H9 (cell line): ENCODE measurements around the gene PTTG1IP. TPM values are rescaled to one million over a fixed set of nuclear protein-coding genes. Genes with fewer than 3 reads are reported as not detected.

Experiments
- DNase-seq: peaks from one replicate; pipeline ENCODE4 v3.0.0-alpha.2; 2017
- H2AFZ ChIP-seq: one replicate; pipeline ENCODE4 v1.6.1; 2013; ENCODE audit warnings: mild to moderate bottlenecking, low read length, control low read depth, moderate library complexity
- H2AK5ac ChIP-seq: 2 replicates; pipeline ENCODE4 v1.6.1; 2013; ENCODE audit warnings: low read length, control low read depth, mixed read lengths; ENCODE audit not compliant: insufficient read length
- H2BK120ac ChIP-seq: one replicate; pipeline ENCODE4 v1.6.1; 2013; ENCODE audit warnings: low read depth, mild to moderate bottlenecking, low read length, control low read depth, inconsistent platforms; ENCODE audit not compliant: poor library complexity, severe bottlenecking
- H2BK12ac ChIP-seq: 2 replicates; pipeline ENCODE4 v1.6.1; 2013; ENCODE audit warnings: low read length, control low read depth, mixed read lengths, low read depth; ENCODE audit not compliant: insufficient read length
- H2BK15ac ChIP-seq: 2 replicates; pipeline ENCODE4 v1.6.1; 2013; ENCODE audit warnings: low read depth, low read length, control low read depth
- H2BK20ac ChIP-seq: one replicate; pipeline ENCODE4 v1.6.1; 2013; ENCODE audit warnings: low read depth, mild to moderate bottlenecking, low read length, control low read depth, inconsistent platforms; ENCODE audit not compliant: poor library complexity, severe bottlenecking
- H2BK5ac ChIP-seq: 2 replicates; pipeline ENCODE4 v1.6.1; 2013; ENCODE audit warnings: low read length, control low read depth, mixed read lengths; ENCODE audit not compliant: insufficient read length
- H3K14ac ChIP-seq: 2 replicates; pipeline ENCODE4 v1.6.1; 2013; ENCODE audit warnings: low read length, control low read depth; ENCODE audit not compliant: insufficient read depth
- H3K18ac ChIP-seq: 2 replicates; pipeline ENCODE4 v1.6.1; 2013; ENCODE audit warnings: low read depth, mild to moderate bottlenecking, mixed read lengths, low read length, control low read depth; ENCODE audit not compliant: insufficient read length
- H3K23ac ChIP-seq: 2 replicates; pipeline ENCODE4 v1.6.1; 2013; ENCODE audit warnings: low read length, control low read depth, mixed read lengths, low read depth; ENCODE audit not compliant: insufficient read length
- H3K23me2 ChIP-seq: 2 replicates; pipeline ENCODE4 v1.6.1; 2013; ENCODE audit warnings: low read depth, mild to moderate bottlenecking, mixed read lengths, low read length, control low read depth; ENCODE audit not compliant: insufficient read length, poor library complexity, severe bottlenecking
- H3K27ac ChIP-seq: 2 replicates; pipeline ENCODE4 v1.5.1; 2013; ENCODE audit warnings: low read length, control low read depth, mixed read lengths, low read depth; ENCODE audit not compliant: insufficient read length
- H3K27me3 ChIP-seq: 2 replicates; pipeline ENCODE4 v1.6.1; 2013; ENCODE audit warnings: low read length, control low read depth, inconsistent platforms; ENCODE audit not compliant: insufficient read depth
- H3K4ac ChIP-seq: 2 replicates; pipeline ENCODE4 v1.6.1; 2013; ENCODE audit warnings: low read depth, mild to moderate bottlenecking, control low read depth, inconsistent platforms, low read length, moderate library complexity
- H3K4me1 ChIP-seq: 2 replicates; pipeline ENCODE4 v1.6.1; 2013; ENCODE audit warnings: low read length, control low read depth, inconsistent platforms; ENCODE audit not compliant: insufficient read depth
- H3K4me2 ChIP-seq: 2 replicates; pipeline ENCODE4 v1.6.1; 2013; ENCODE audit warnings: low read length, control low read depth, mixed read lengths; ENCODE audit not compliant: insufficient read length, insufficient read depth
- H3K56ac ChIP-seq: 2 replicates; pipeline ENCODE4 v1.6.1; 2013; ENCODE audit warnings: low read depth, mild to moderate bottlenecking, mixed read lengths, low read length, control low read depth; ENCODE audit not compliant: insufficient read length
- H3K79me1 ChIP-seq: 2 replicates; pipeline ENCODE4 v1.6.1; 2013; ENCODE audit warnings: low read depth, mild to moderate bottlenecking, moderate library complexity, low read length, control low read depth, inconsistent platforms; ENCODE audit not compliant: insufficient read depth, poor library complexity, severe bottlenecking
- H3K79me2 ChIP-seq: 2 replicates; pipeline ENCODE4 v1.6.1; 2013; ENCODE audit warnings: low read length, control low read depth, inconsistent platforms; ENCODE audit not compliant: insufficient read depth
- H3K9ac ChIP-seq: 2 replicates; pipeline ENCODE4 v1.6.1; 2013; ENCODE audit warnings: low read length, control low read depth, mixed read lengths; ENCODE audit not compliant: insufficient read length; ENCODE audit errors: extremely low read depth
- H3K9me3 ChIP-seq: one replicate; pipeline ENCODE4 v1.6.1; 2013; ENCODE audit warnings: low read depth, low read length, inconsistent platforms; ENCODE audit not compliant: control insufficient read depth
- H3T11ph ChIP-seq: one replicate; pipeline ENCODE4 v1.6.1; 2013; ENCODE audit warnings: mild to moderate bottlenecking, low read length, control low read depth, inconsistent platforms
- H4K20me1 ChIP-seq: one replicate; pipeline ENCODE4 v1.6.1; 2013; ENCODE audit not compliant: control insufficient read depth, insufficient read length, insufficient read depth
- H4K5ac ChIP-seq: 2 replicates; pipeline ENCODE4 v1.6.1; 2013; ENCODE audit warnings: low read depth, mild to moderate bottlenecking, mixed read lengths, low read length, control low read depth; ENCODE audit not compliant: insufficient read length
- H4K8ac ChIP-seq: replicated peaks from 2 replicates; pipeline ENCODE4 v1.6.1; 2013; ENCODE audit warnings: low read length, control low read depth, mixed read lengths, low read depth; ENCODE audit not compliant: insufficient read length
- H4K91ac ChIP-seq: 2 replicates; pipeline ENCODE4 v1.6.1; 2013; ENCODE audit warnings: low read depth, mild to moderate bottlenecking, moderate library complexity, mixed read lengths, low read length, control low read depth; ENCODE audit not compliant: insufficient read length
- H3K27ac Mint-ChIP-seq, 3 experiments: 2 replicates in 2 of 3; 3 replicates in 1 of 3; pipeline ENCODE4 v1.8.0; 2020 to 2021; ENCODE audit warnings: mixed read lengths in 3 of 3, mild to moderate bottlenecking in 1 of 3, moderate library complexity in 1 of 3
- H3K27me3 Mint-ChIP-seq: 2 replicates; pipeline ENCODE4 v1.8.0; 2021; ENCODE audit warnings: low read depth, mild to moderate bottlenecking, moderate library complexity, mixed read lengths
- H3K36me3 Mint-ChIP-seq, 3 experiments: 2 replicates in 2 of 3; 3 replicates in 1 of 3; pipeline ENCODE4 v1.8.0; 2020 to 2021; ENCODE audit warnings: low read depth in 3 of 3, mixed read lengths in 3 of 3; ENCODE audit not compliant: insufficient read depth in 1 of 3
- H3K4me1 Mint-ChIP-seq, 2 experiments: 2 replicates each; pipeline ENCODE4 v1.8.0; 2020; ENCODE audit warnings: mixed read lengths in 2 of 2
- H3K4me3 Mint-ChIP-seq, 2 experiments: 2 replicates in 1 of 2; 3 replicates in 1 of 2; pipeline ENCODE4 v1.8.0; 2020 to 2021; ENCODE audit warnings: mild to moderate bottlenecking in 2 of 2, mixed read lengths in 2 of 2, moderate library complexity in 1 of 2
- H3K9me3 Mint-ChIP-seq, 2 experiments: 2 replicates in 1 of 2; 3 replicates in 1 of 2; pipeline ENCODE4 v1.8.0; 2020; ENCODE audit warnings: mild to moderate bottlenecking in 2 of 2, mixed read lengths in 2 of 2, moderate library complexity in 1 of 2
- CTCF ChIP-seq: fragments of 200-600 bp; sonication (generic); conservative IDR thresholded peaks from 3 replicates; pipeline ENCODE4 v1.8.0; 2021; ENCODE audit warnings: antibody characterized with exemption, mild to moderate bottlenecking
- WGBS: extraction: QIAGEN DNeasy Blood & Tissue Kit; methylation state at CpG from one replicate; pipeline ENCODE4 v1.1.7; 2013; ENCODE audit warnings: missing lambda C conversion rate, low lambda C conversion rate, mixed read lengths; ENCODE audit not compliant: insufficient read length; ENCODE audit errors: extremely low coverage; 5-methylcytosine and 5-hydroxymethylcytosine counted together
- total RNA-seq: library from RNA; stranded (reverse); gene quantifications from 2 replicates; pipeline ENCODE4 v1.2.1, GENCODE V29; 2021

PTTG1IP gene
- total RNA-seq, 1 experiment from 2014 or later = 107 TPM

- no peak for DNase-seq
- H3K4me2 ChIP-seq = no peak overlapping the region
- no peak overlapping the region for H3K18ac ChIP-seq
- no peak overlapping the region for H2BK120ac ChIP-seq
- peaks cover 31% of the 10 kb centered on the region for H3K79me1 ChIP-seq
- H3T11ph ChIP-seq = no peak overlapping the region
- H3K27me3 ChIP-seq = no peaks in the 10 kb centered on the region
- H2BK5ac ChIP-seq = no peak overlapping the region
- H3K23ac ChIP-seq = no peak overlapping the region
- no peak overlapping the region for H3K4ac ChIP-seq
- WGBS = no CpG with 5 or more reads among the region's 12 CpGs
- H3K9ac ChIP-seq = no peak overlapping the region
- peaks cover 17 to 25% (median 23%) of the 10 kb centered on the region in 3 experiments for H3K36me3 Mint-ChIP-seq
- H3K56ac ChIP-seq = no peak overlapping the region
- no peaks in the 10 kb centered on the region for H3K9me3 ChIP-seq
- no peak overlapping the region for H3K4me3 Mint-ChIP-seq
- H2BK20ac ChIP-seq = no peak overlapping the region
- peaks cover 46 to 48% of the 10 kb centered on the region in 2 experiments for H3K4me1 Mint-ChIP-seq
- H4K20me1 ChIP-seq = no peaks in the 10 kb centered on the region
- no peak for TF ChIP-seq CTCF
- no peak overlapping the region for H3K27ac ChIP-seq
- H4K91ac ChIP-seq = no peak overlapping the region
- H3K79me2 ChIP-seq = peaks cover 67% of the 10 kb centered on the region
- H2AK5ac ChIP-seq = no peak overlapping the region
- no peak overlapping the region for H4K8ac ChIP-seq
- H3K23me2 ChIP-seq = peaks cover 11% of the 10 kb centered on the region
- peak overlapping the region in 1 of 3 experiments; percentile 25; a peak in 1 of 7 replicates for H3K27ac Mint-ChIP-seq
- no peaks in the 10 kb centered on the region; the same call in 1 of the 2 replicates for H3K27me3 Mint-ChIP-seq
- H2AFZ ChIP-seq = no peak overlapping the region
- H3K14ac ChIP-seq = no peak overlapping the region
- no peak overlapping the region for H4K5ac ChIP-seq
- H3K4me1 ChIP-seq = peaks cover 15% of the 10 kb centered on the region
- H2BK12ac ChIP-seq = no peak overlapping the region
- H2BK15ac ChIP-seq = no peak overlapping the region
- no peaks in the 10 kb centered on the region for H3K9me3 Mint-ChIP-seq
These were observed 5.3 kb downstream of the PTTG1IP start for GRCh38 chr21:44867999-44868700.
